A549 (cell line): ENCODE results near the gene TBL1X.
"Not testable (repeated sequence)": the region's sequence is repeated elsewhere in the genome, so short reads cannot be mapped to it uniquely, and the experiment has no call there.

Source experiments
- CHD2 ChIP-seq: fragments of 150-350 bp; IDR thresholded peaks from 2 replicates; pipeline ENCODE4 v1.6.1; 2014; ENCODE audit warnings: low read length; ENCODE audit not compliant: partially characterized antibody
- CTCF ChIP-seq: fragments of >200 bp; sonication (Bioruptor Twin); formaldehyde crosslinking; IDR thresholded peaks from 3 replicates; pipeline ENCODE4 v1.5.1; 2016
- EP300 ChIP-seq, 2 experiments: fragments of >200 bp; sonication (Bioruptor Twin); formaldehyde crosslinking; IDR thresholded peaks; 2 replicates in 1 of 2; 3 replicates in 1 of 2; pipeline ENCODE4 v1.6.1; 2016 to 2017
- ESRRA ChIP-seq: fragments of 150-350 bp; IDR thresholded peaks from 2 replicates; pipeline ENCODE4 v1.6.1; 2014; ENCODE audit warnings: mild to moderate bottlenecking, low read length, borderline replicate concordance
- JUN ChIP-seq, 2 experiments: fragments of >200 bp; sonication (Bioruptor Twin); formaldehyde crosslinking; IDR thresholded peaks; 2 replicates in 1 of 2; 3 replicates in 1 of 2; pipeline ENCODE4 v1.6.1; 2016 to 2017
- MAX ChIP-seq: IDR thresholded peaks from 2 replicates; pipeline ENCODE4 v1.6.1; 2012
- MYC ChIP-seq: IDR thresholded peaks from 2 replicates; pipeline ENCODE4 v1.6.1; 2012; ENCODE audit warnings: mild to moderate bottlenecking, inconsistent platforms, low read length, improper control_type of control experiment, borderline replicate concordance
- POLR2A ChIP-seq: IDR thresholded peaks from 2 replicates; pipeline ENCODE4 v1.6.1; 2012; ENCODE audit warnings: mild to moderate bottlenecking, low read length
- RAD21 ChIP-seq, 2 experiments: fragments of >200 bp in 1 of 2; sonication (Bioruptor Twin) in 1 of 2; formaldehyde crosslinking in 1 of 2; IDR thresholded peaks in 1 of 2; conservative IDR thresholded peaks in 1 of 2; 2 replicates in 1 of 2; 3 replicates in 1 of 2; pipeline ENCODE4 v1.6.1; 2012 to 2018; ENCODE audit warnings: inconsistent platforms in 1 of 2
- REST ChIP-seq: fragments of 200-600 bp; sonication (generic); IDR thresholded peaks from 2 replicates; pipeline ENCODE4 v1.6.1; 2016; ENCODE audit warnings: antibody characterized with exemption, mild to moderate bottlenecking, moderate library complexity
- RNF2 ChIP-seq: fragments of 200-600 bp; sonication (generic); IDR thresholded peaks from 2 replicates; pipeline ENCODE4 v1.6.1; 2016; ENCODE audit warnings: low read depth, mild to moderate bottlenecking, antibody characterized with exemption, moderate library complexity, borderline replicate concordance
- ZC3H11A ChIP-seq: fragments of 450-650 bp; IDR thresholded peaks from 2 replicates; pipeline ENCODE4 v1.6.1; 2014; ENCODE audit warnings: antibody characterized with exemption, mild to moderate bottlenecking
- ZFP36 ChIP-seq: fragments of 450-650 bp; IDR thresholded peaks from 2 replicates; pipeline ENCODE4 v1.6.1; 2014; ENCODE audit warnings: borderline replicate concordance; ENCODE audit not compliant: partially characterized antibody

- TF ChIP-seq CTCF; REST; EP300 (IDR thresholded peaks at IDR 0.05); ESRRA; ZFP36; ZC3H11A; POLR2A; MAX; MYC; JUN (IDR thresholded peaks at IDR 0.05); RAD21 (conservative IDR thresholded peaks at IDR 0.05 in 1 of 2, IDR thresholded peaks at IDR 0.05 in 1 of 2); CHD2; RNF2: not testable (repeated sequence)
Observed at GRCh38 chrX:9458034-9458433, 6.8 kb upstream of the TBL1X start.
